ENCODE measurements around the gene G6PD.

G6PD gene

GRCh38 chrX:154488336-154489075 is 58.1 kb downstream of the G6PD start:
- H3K4me1 Mint-ChIP-seq, result peaks cover 17% of the 10 kb centered on the region
- H3K36me3 Mint-ChIP-seq (ENCODE audit: low read depth), result peaks cover 10% of the 10 kb centered on the region
- peaks cover 57% of the 10 kb centered on the region for H3K9me3 Mint-ChIP-seq
- H3K27ac Mint-ChIP-seq, result no peak overlapping the region
- no peak for DNase-seq
- H3K4me3 Mint-ChIP-seq, result no peak overlapping the region
- TF ChIP-seq CTCF (IDR thresholded peaks at IDR 0.05), result no peak
- no peaks in the 10 kb centered on the region for H3K27me3 Mint-ChIP-seq (ENCODE audit: low read depth, poor library complexity)

GRCh38 chrX:154487518-154488290 is 58.9 kb downstream of the G6PD start:
- Mint-ChIP-seq H3K4me1 (peaks cover 22% of the 10 kb centered on the region), H3K27ac (no peak overlapping the region), H3K27me3 (ENCODE audit: low read depth, poor library complexity) (peaks cover 4% of the 10 kb centered on the region), H3K4me3 (peak overlapping the region; percentile 47), H3K9me3 (peaks cover 56% of the 10 kb centered on the region), H3K36me3 (ENCODE audit: low read depth) (peaks cover 14% of the 10 kb centered on the region)
- TF ChIP-seq CTCF (IDR thresholded peaks at IDR 0.05), result no peak
- DNase-seq, result no peak

DNA sequence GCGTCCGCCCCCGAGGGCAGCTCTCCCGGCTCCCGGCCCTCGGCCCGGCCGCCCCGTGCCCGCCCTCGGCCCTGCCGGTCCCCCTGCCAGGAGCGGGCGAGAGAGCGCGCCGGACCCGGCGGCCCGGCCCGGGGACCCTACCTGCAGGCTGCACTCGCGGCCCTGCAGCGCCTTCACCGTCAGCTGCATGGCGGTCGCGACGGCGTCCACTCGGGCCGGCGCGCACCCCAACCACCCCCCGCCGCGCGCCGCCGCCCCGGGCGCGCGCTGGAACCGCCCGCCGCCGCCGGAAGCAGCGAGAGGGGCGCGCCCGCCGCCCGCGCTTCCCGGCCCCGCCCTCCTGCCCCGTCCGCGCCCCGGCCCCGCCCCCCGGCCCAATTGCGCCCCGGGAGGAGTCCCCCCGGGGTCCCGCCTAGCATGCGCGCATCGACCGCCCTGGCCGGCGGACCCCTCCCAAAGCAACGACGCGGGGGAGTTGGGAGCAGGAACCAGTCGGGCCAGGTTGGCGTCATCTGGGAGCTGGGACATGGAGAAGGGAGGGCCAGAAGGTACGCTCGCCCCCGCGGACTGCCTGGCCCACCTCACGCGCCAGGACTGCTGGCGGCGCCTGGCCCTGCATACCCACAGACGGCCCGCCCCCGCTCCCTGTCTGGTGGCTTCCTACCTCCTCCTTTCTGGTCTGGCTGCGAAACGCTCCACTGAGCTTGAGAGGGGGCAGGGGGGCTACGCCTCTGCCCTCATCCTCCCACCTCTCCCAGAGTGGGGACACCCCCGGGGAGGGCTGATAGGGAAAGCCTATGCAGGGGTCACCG is 60.0 kb downstream of the G6PD start, which contains the start of gene UBL4A:
TSS of gene UBL4A (minus strand) at position 220 of the 812 bp plus-strand sequence. CDS start at position 189, 31 bp downstream.
- H3K27ac Mint-ChIP-seq, result no peak within 1 kb of the TSS

GRCh38 chrX:154486052-154486395 is 60.6 kb downstream of the G6PD start:
- TF ChIP-seq CTCF (IDR thresholded peaks at IDR 0.05), result no peak
- peaks cover 25% of the 10 kb centered on the region for H3K4me1 Mint-ChIP-seq
- H3K4me3 Mint-ChIP-seq, result peak overlapping the region; percentile 54
- H3K27me3 Mint-ChIP-seq (ENCODE audit: low read depth, poor library complexity), result peaks cover 7% of the 10 kb centered on the region
- H3K36me3 Mint-ChIP-seq (ENCODE audit: low read depth), result peaks cover 14% of the 10 kb centered on the region
- H3K9me3 Mint-ChIP-seq, result peaks cover 62% of the 10 kb centered on the region
- no peak overlapping the region for H3K27ac Mint-ChIP-seq
- DNase-seq, result peak; percentile 34

More for the DNA sequence above, 60.0 kb downstream of the G6PD start, which contains the start of gene UBL4A:
- no peak for TF ChIP-seq CTCF (IDR thresholded peaks at IDR 0.05)
- peaks cover 7% of the 10 kb centered on the region for H3K27me3 Mint-ChIP-seq (ENCODE audit: low read depth, poor library complexity)
- H3K4me1 Mint-ChIP-seq, result peaks cover 31% of the 10 kb centered on the region
- peaks cover 14% of the 10 kb centered on the region for H3K36me3 Mint-ChIP-seq (ENCODE audit: low read depth)
- peak within 1 kb of the TSS; percentile 74 for H3K4me3 Mint-ChIP-seq
- DNase-seq, result peak; percentile 63
- peaks cover 63% of the 10 kb centered on the region for H3K9me3 Mint-ChIP-seq

GRCh38 chrX:154485150-154486051 is 61.2 kb downstream of the G6PD start:
- peak overlapping the region; percentile 74 for H3K4me3 Mint-ChIP-seq
- no peak for DNase-seq
- TF ChIP-seq CTCF (IDR thresholded peaks at IDR 0.05), result no peak
- peaks cover 7% of the 10 kb centered on the region for H3K27me3 Mint-ChIP-seq (ENCODE audit: low read depth, poor library complexity)
- peaks cover 23% of the 10 kb centered on the region for H3K4me1 Mint-ChIP-seq
- H3K9me3 Mint-ChIP-seq, result peaks cover 63% of the 10 kb centered on the region
- H3K27ac Mint-ChIP-seq, result no peak overlapping the region
- peaks cover 14% of the 10 kb centered on the region for H3K36me3 Mint-ChIP-seq (ENCODE audit: low read depth)
